Activated T-helper 2 cell treated with anti-CD3 and anti-CD28 coated beads, Interferon-gamma antibody, Interleukin-2, Interleukin-4, amounts not matched to agents 10 μg/mL and 5 μg/mL and 100 μg/mL, durations not matched to agents 14 hours and 24 hours and 36 hours (primary cell): ENCODE measurements around the gene KIAA1614. TPM values are rescaled to one million over a fixed set of nuclear protein-coding genes. Genes with fewer than 3 reads are reported as not detected.
A peak's percentile ranks its signal among the peaks of the same experiment; 100 is the strongest.

ENCODE experiments used
- DNase-seq: peaks from one replicate; pipeline ENCODE4 v3.0.0; 2021; ENCODE audit warnings: low spot score
- H3K27ac Mint-ChIP-seq: one replicate; pipeline ENCODE4 v1.8.0; 2021; ENCODE audit warnings: mixed read lengths
- H3K27me3 Mint-ChIP-seq: one replicate; pipeline ENCODE4 v1.8.0; 2021; ENCODE audit warnings: low read depth, mixed read lengths
- H3K36me3 Mint-ChIP-seq: one replicate; pipeline ENCODE4 v1.8.0; 2021; ENCODE audit warnings: low read depth, mixed read lengths
- H3K4me1 Mint-ChIP-seq: one replicate; pipeline ENCODE4 v1.8.0; 2021; ENCODE audit warnings: low read depth, mixed read lengths
- H3K4me3 Mint-ChIP-seq: one replicate; pipeline ENCODE4 v1.8.0; 2021; ENCODE audit warnings: low read depth, mild to moderate bottlenecking, moderate library complexity, mixed read lengths
- H3K9me3 Mint-ChIP-seq: one replicate; pipeline ENCODE4 v1.8.0; 2021; ENCODE audit warnings: mixed read lengths
- intact Hi-C: fragments of 100-400 bp; cut with micrococcal nuclease; formaldehyde crosslinking; loops from one replicate; pipeline ENCODE4 v1.15.1; 2023
- total RNA-seq: library from RNA; stranded (reverse); gene quantifications from 2 replicates; pipeline ENCODE4 v1.2.3, GENCODE V29; 2022

The KIAA1614 gene
- total RNA-seq, 1 donor from 2014 or later: 0.09 TPM

- no peak overlapping the region for H3K4me3 Mint-ChIP-seq
- H3K4me1 Mint-ChIP-seq: peaks cover 11% of the 10 kb centered on the region
- peaks cover 39% of the 10 kb centered on the region for H3K36me3 Mint-ChIP-seq
- H3K27ac Mint-ChIP-seq: no peak overlapping the region
- intact Hi-C loops: no loop called here
- H3K9me3 Mint-ChIP-seq: peaks cover 16% of the 10 kb centered on the region
- H3K27me3 Mint-ChIP-seq: no peaks in the 10 kb centered on the region
- no peak for DNase-seq
These were observed 33.4 kb downstream of the KIAA1614 start for GRCh38 chr1:180946056-180946455.

GRCh38 chr1:180946541-180947498 is 34.1 kb downstream of the KIAA1614 start:
- H3K36me3 Mint-ChIP-seq: peaks cover 39% of the 10 kb centered on the region
- peak overlapping the region; percentile 71 for H3K27ac Mint-ChIP-seq
- intact Hi-C loops: no loop called here
- peaks cover 11% of the 10 kb centered on the region for H3K4me1 Mint-ChIP-seq
- H3K27me3 Mint-ChIP-seq: no peaks in the 10 kb centered on the region
- DNase-seq: no peak
- peaks cover 16% of the 10 kb centered on the region for H3K9me3 Mint-ChIP-seq
- no peak overlapping the region for H3K4me3 Mint-ChIP-seq

GRCh38 chr1:180947499-180947885 is 34.8 kb downstream of the KIAA1614 start:
- H3K36me3 Mint-ChIP-seq: peaks cover 39% of the 10 kb centered on the region
- no peak overlapping the region for H3K4me3 Mint-ChIP-seq
- no peak for DNase-seq
- H3K9me3 Mint-ChIP-seq: peaks cover 16% of the 10 kb centered on the region
- peaks cover 11% of the 10 kb centered on the region for H3K4me1 Mint-ChIP-seq
- intact Hi-C loops: no loop called here
- H3K27ac Mint-ChIP-seq: no peak overlapping the region
- H3K27me3 Mint-ChIP-seq: no peaks in the 10 kb centered on the region

- Mint-ChIP-seq H3K36me3 (peaks cover 39% of the 10 kb centered on the region), H3K9me3 (peaks cover 16% of the 10 kb centered on the region), H3K4me1 (peaks cover 11% of the 10 kb centered on the region), H3K27ac (no peak overlapping the region), H3K4me3 (no peak overlapping the region), H3K27me3 (no peaks in the 10 kb centered on the region)
- DNase-seq: no peak
- intact Hi-C loops: no loop called here
These were observed 35.4 kb downstream of the KIAA1614 start for GRCh38 chr1:180947901-180948640.

- Mint-ChIP-seq H3K4me3 (no peak overlapping the region), H3K36me3 (peaks cover 39% of the 10 kb centered on the region), H3K4me1 (peaks cover 11% of the 10 kb centered on the region), H3K9me3 (peaks cover 16% of the 10 kb centered on the region), H3K27me3 (no peaks in the 10 kb centered on the region), H3K27ac (no peak overlapping the region)
- no peak for DNase-seq
- intact Hi-C loops: no loop called here
These were observed 36.2 kb downstream of the KIAA1614 start for GRCh38 chr1:180948641-180949615.

GRCh38 chr1:180949616-180950000 is 36.9 kb downstream of the KIAA1614 start:
- Mint-ChIP-seq H3K36me3 (peaks cover 40% of the 10 kb centered on the region), H3K4me3 (no peak overlapping the region), H3K4me1 (peaks cover 12% of the 10 kb centered on the region), H3K9me3 (peaks cover 16% of the 10 kb centered on the region), H3K27me3 (no peaks in the 10 kb centered on the region), H3K27ac (no peak overlapping the region)
- no peak for DNase-seq
- intact Hi-C loops: no loop called here

- H3K4me3 Mint-ChIP-seq: no peak overlapping the region
- peaks cover 42% of the 10 kb centered on the region for H3K36me3 Mint-ChIP-seq
- peaks cover 16% of the 10 kb centered on the region for H3K9me3 Mint-ChIP-seq
- H3K27me3 Mint-ChIP-seq: no peaks in the 10 kb centered on the region
- intact Hi-C loops: no loop called here
- H3K27ac Mint-ChIP-seq: no peak overlapping the region
- peaks cover 13% of the 10 kb centered on the region for H3K4me1 Mint-ChIP-seq
- no peak for DNase-seq
These were observed 37.6 kb downstream of the KIAA1614 start for GRCh38 chr1:180950321-180950720.

GRCh38 chr1:180951186-180951745 is 38.6 kb downstream of the KIAA1614 start:
- no peak for DNase-seq
- Mint-ChIP-seq H3K4me1 (peaks cover 13% of the 10 kb centered on the region), H3K27me3 (no peaks in the 10 kb centered on the region), H3K36me3 (peaks cover 38% of the 10 kb centered on the region), H3K9me3 (peaks cover 13% of the 10 kb centered on the region), H3K4me3 (no peak overlapping the region), H3K27ac (no peak overlapping the region)
- intact Hi-C loops: no loop called here

- DNase-seq: no peak
- Mint-ChIP-seq H3K4me1 (peaks cover 7% of the 10 kb centered on the region), H3K36me3 (peaks cover 31% of the 10 kb centered on the region), H3K4me3 (no peak overlapping the region), H3K9me3 (peaks cover 5% of the 10 kb centered on the region), H3K27ac (no peak overlapping the region), H3K27me3 (no peaks in the 10 kb centered on the region)
- intact Hi-C loops: no loop called here
These were observed 39.3 kb downstream of the KIAA1614 start for GRCh38 chr1:180951836-180952656.

GRCh38 chr1:180952657-180953013 is 39.9 kb downstream of the KIAA1614 start:
- Mint-ChIP-seq H3K4me1 (peaks cover 6% of the 10 kb centered on the region), H3K27ac (no peak overlapping the region), H3K36me3 (peaks cover 25% of the 10 kb centered on the region), H3K27me3 (no peaks in the 10 kb centered on the region), H3K4me3 (no peak overlapping the region), H3K9me3 (no peaks in the 10 kb centered on the region)
- DNase-seq: no peak
- intact Hi-C loops: no loop called here

GRCh38 chr1:180953291-180954004 is 40.8 kb downstream of the KIAA1614 start:
- Mint-ChIP-seq H3K4me1 (peaks cover 6% of the 10 kb centered on the region), H3K27me3 (no peaks in the 10 kb centered on the region), H3K9me3 (no peaks in the 10 kb centered on the region), H3K36me3 (peaks cover 18% of the 10 kb centered on the region), H3K27ac (no peak overlapping the region), H3K4me3 (peak overlapping the region; percentile 52)
- no peak for DNase-seq
- intact Hi-C loops: no loop called here
